ENCODE data around the gene SERPINB6.
"Not testable (repeated sequence)": the region's sequence is repeated elsewhere in the genome, so short reads cannot be mapped to it uniquely, and the experiment has no call there.

Gene SERPINB6

GRCh38 chr6:2958776-2959175, 12.6 kb downstream of the SERPINB6 start:
- no peak for DNase-seq (ENCODE audit: low spot score)

GRCh38 chr6:2958331-2958711, 13.0 kb downstream of the SERPINB6 start:
- no peak for DNase-seq (ENCODE audit: low spot score)

- DNase-seq (ENCODE audit: low spot score) = no peak
Measured at GRCh38 chr6:2957696-2958330, 13.6 kb downstream of the SERPINB6 start.

DNA sequence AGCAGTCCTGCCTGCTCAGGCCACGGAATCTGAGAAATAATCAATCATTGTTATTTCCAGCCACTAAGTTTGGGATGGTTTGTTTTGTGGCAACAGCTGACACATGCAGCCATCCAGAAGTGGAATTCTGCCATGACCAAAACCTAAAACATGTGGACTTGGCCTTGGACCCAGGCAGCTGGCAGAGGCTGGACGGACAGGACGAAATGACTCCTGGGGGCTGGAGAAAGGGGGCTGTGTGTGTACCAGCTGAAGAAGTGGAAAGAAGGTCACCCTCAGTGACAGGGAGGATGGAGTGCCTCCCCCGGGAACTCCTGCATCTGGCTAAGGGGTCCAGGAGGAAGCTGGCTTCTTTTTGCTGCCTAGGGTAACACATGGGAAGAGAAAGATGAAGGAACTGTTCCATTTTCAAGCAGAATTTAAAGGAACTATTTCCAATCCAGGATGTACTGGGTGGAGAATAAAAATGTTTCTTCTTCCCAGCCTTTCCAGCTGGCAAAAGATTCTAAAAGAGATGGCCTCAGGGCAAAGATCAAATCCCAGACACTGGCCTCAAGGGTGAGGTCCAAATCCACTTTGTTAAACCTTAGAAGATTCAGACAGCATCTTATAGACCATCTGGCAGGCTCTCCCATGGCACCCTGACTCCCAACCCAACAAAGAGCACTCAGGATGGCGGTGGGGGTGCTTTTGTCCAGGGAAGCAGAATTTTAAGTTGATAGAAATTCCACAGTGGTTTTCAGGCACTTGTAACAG, 14.3 kb downstream of the SERPINB6 start:
- no peak for DNase-seq (ENCODE audit: low spot score)

- no peak for DNase-seq (ENCODE audit: low spot score)
Measured at GRCh38 chr6:2953098-2953497, 18.3 kb downstream of the SERPINB6 start.

- peak; percentile 80 for DNase-seq (ENCODE audit: low spot score)
Measured at GRCh38 chr6:2952557-2953095, 18.7 kb downstream of the SERPINB6 start.

GRCh38 chr6:2951728-2952127, 19.6 kb downstream of the SERPINB6 start:
- DNase-seq (ENCODE audit: low spot score) = no peak

DNA sequence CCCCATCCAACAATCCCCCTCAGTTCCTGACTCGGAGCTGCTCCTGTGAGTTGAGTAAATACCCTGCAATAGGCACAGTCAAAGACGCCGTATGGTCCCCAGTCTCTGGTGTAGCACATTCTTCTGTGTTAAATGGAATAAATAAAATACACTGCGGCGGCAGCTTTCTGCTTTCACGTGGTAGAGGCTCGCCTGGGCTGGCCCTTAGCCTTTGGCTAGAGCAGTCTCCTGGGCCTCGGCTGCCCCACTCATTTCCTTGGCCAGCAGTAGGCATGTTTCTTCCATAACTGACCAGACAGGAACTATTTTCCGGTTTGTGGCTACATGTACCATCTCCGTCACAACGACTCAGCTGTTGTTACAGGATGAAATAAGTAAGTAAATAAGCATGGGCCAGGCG, 20.7 kb downstream of the SERPINB6 start:
- no peak for DNase-seq (ENCODE audit: low spot score)

DNA sequence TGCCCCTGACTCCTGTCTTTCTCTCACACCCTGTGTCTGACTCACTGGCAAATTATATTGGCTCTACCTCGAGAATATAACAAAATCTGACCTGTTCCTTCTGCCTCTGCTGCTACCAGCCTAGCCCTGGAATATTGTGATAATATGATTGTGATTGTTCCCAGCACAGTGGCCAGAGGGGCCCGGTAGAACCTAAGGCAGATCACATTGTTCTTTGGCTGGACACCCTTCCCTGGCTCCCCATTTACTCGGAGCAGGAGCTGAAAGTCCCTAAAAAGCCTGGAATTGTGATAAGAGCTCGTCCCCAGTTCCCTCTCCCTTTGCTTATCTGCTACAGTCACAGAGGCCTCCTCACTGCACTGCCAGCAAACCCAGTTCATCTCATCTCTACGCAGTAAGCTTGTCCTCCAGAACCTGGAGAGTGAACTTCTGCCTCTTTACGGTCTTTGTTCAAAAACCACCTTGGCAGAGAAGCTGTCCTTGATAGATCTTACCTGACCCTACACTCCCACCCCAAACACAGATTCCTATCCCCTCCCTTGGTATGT, 21.8 kb downstream of the SERPINB6 start:
- no peak for DNase-seq (ENCODE audit: low spot score)

DNA sequence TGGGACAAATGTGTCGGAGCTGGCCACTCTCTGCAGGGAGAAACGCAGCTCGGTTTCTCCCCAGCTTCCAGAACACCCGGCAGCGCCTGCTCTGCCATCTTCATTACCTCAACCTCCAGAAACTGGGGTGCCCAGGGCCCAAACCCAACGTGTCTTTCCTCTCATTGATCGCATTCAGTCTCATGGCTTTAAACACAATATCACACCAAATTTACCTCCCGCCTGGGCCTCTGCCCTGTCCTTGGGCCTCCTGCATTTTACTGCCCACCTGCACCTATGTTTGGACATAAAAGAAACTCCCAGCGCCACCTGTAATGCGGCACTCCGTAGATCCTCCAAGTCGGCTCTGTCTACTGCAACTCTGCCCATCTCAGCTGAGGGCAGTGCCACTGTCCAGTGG, 22.2 kb downstream of the SERPINB6 start:
- no peak for DNase-seq (ENCODE audit: low spot score)

GRCh38 chr6:2948228-2949025, 22.9 kb downstream of the SERPINB6 start:
- DNase-seq (ENCODE audit: low spot score) = no peak

- no peak for DNase-seq (ENCODE audit: low spot score)
Measured at GRCh38 chr6:2947445-2947844, 23.9 kb downstream of the SERPINB6 start.

GRCh38 chr6:2945153-2945452, 26.3 kb downstream of the SERPINB6 start:
- DNase-seq (ENCODE audit: low spot score) = no peak

DNA sequence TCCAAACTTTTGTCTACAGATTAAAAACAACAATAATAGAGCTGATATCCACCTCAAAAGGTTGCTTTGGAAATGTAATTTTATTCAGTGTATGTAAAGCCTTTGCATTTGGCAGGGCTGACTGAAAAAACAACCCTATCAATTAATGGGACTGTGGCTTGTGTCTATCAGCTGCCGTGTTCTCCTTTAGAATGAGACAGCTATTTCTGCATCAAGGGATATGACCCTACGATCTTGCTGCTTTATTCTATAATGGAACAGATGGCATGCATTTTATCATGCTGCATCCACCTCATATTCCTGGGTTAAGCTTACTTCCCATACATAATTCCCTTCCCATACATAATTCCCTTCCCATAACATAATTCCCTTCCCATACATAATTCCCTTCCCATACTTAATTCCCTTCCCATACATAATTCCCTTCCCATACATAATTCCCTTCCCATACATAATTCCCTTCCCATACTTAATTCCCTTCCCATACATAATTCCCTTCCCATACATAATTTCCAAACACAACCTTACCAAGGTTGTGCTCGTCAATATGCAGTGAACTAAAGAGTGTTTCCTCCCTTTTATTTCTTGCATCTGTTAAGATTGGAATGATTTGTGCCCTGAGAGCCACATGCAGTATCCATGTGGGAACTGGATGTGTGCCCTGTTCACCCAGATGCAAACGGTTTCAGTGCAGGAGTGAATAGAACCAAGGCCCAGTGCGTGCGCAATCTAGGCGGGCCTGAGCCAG, 26.8 kb downstream of the SERPINB6 start:
- no peak for DNase-seq (ENCODE audit: low spot score)

DNA sequence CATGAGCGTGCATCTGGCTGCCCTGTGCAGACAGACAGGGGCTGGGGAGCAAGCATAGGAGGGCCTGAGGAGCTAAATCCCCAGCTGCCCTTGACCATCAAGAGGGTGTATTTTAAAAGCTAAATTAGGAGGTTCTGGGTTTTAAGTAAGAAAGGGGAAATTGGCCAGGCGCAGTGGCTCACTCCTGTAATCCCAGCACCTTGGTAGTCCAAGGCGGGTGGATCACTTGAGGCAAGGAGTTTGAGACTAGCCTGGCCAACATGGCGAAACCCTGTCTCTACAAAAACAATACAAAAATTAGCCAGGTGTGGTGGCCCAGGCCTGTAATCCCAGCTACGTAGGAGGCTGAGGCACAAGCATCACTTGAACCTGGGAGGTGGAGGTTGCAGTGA, 27.8 kb downstream of the SERPINB6 start:
- DNase-seq (ENCODE audit: low spot score) = no peak

- DNase-seq (ENCODE audit: low spot score) = no peak
Measured at GRCh38 chr6:2942914-2943563, 28.3 kb downstream of the SERPINB6 start.

DNA sequence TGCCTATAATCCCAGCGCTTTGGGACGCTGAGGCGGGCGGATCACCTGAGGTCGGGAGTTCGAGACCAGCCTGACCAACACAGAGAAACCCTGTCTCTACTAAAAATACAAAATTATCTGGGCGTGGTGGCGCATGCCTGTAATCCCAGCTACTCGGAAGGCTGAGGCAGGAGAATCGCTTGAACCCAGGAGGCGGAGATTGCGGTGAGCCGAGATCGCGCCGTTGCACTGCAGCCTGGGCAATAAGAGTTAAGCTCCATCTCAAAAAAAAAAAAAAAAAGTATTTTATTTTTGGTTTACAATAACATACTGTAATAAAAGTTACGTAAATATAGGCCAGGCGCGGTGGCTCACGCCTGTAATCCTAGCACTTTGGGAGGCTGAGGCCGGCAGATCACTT, 29.3 kb downstream of the SERPINB6 start:
- not testable (repeated sequence) for DNase-seq (ENCODE audit: low spot score)

DNA sequence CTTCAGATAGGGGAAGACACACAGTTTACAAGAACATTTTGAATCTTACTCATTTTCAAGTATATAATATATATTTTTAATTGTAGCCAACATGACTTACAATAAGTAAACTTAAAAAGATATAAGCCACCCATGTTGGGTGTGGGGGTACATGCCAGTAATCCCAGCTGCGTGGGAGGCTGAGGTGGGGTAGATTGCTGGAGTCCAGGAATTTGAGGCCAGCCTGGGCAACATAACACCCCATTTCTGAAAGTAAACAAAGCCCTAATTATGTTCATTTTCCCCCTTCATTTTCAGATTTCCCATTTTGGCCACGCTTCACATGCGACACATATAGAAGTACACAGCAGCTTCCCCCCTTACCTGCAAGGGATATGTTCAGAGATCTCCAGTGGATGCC, 30.5 kb downstream of the SERPINB6 start:
- DNase-seq (ENCODE audit: low spot score) = no peak

DNA sequence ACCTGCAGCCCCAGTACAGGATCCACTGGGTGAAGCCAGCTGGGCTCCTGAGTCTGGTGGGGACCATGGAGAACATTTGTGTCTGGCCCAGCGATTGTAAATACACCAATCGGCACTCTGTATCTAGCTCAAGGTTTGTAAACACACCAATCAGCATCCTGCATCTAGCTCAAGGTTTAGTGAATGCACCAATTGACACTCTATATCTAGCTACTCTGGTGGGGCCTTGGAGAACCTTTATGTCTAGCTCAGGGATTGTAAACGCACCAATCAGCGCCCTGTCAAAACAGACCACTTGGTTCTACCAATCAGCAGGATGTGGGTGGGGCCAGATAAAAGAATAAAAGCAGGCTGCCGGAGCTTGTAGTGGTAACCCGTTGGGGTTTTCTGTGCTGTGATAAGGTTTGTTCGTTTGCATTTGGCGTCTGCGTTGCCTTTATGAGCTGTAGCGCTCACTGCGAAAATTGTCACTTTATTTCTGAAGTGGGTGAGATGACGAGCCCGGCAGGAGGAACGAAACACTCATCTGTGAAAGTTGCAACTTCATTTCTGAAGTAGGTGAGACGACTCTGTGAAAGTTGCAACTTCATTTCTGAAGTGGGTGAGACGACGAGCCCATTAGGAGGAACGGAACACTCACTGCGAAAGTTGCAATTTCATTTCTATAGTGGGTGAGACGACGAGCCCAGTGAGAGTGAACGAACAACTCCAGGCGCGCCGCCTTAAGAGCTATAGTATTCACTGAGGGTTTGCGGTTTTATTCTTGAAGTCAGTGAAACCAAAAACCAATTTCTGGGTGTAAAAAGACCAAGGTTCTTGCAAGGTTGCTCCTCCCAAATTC, 31.1 kb downstream of the SERPINB6 start:
- DNase-seq (ENCODE audit: low spot score) = no peak

- no peak for DNase-seq (ENCODE audit: low spot score)
Measured at GRCh38 chr6:2939315-2940009, 31.9 kb downstream of the SERPINB6 start.
